ENCODE data around the gene TFCP2.
A peak's percentile ranks its signal among the peaks of the same experiment; 100 is the strongest.
"Not testable (repeated sequence)": the region's sequence is repeated elsewhere in the genome, so short reads cannot be mapped to it uniquely, and the experiment has no call there.

Gene TFCP2, protein sequence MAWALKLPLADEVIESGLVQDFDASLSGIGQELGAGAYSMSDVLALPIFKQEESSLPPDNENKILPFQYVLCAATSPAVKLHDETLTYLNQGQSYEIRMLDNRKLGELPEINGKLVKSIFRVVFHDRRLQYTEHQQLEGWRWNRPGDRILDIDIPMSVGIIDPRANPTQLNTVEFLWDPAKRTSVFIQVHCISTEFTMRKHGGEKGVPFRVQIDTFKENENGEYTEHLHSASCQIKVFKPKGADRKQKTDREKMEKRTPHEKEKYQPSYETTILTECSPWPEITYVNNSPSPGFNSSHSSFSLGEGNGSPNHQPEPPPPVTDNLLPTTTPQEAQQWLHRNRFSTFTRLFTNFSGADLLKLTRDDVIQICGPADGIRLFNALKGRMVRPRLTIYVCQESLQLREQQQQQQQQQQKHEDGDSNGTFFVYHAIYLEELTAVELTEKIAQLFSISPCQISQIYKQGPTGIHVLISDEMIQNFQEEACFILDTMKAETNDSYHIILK

GRCh38 chr12:51172515-51173431, at the start of gene TFCP2:
TSS of gene TFCP2 (minus strand) at chr12:51173135. CDS start at chr12:51172422, 713 bp downstream.
- DNase-seq = peak; percentile 92

- DNase-seq = no peak
Measured at GRCh38 chr12:51222461-51222860, 49.5 kb upstream of the TFCP2 start.

DNA sequence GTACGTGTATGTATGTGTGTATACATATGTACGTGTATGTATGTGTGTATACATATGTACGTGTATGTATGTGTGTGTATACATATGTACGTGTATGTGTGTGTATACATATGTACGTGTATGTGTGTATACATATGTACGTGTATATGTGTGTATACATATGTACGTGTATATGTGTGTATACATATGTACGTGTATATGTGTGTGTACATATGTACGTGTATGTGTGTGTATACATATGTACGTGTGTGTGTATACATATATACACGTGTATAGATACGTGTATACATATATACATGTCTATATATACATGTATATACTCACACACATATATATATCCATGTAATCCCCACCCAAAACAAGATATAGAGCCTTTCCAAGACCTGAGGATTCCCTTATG, 46.9 kb upstream of the TFCP2 start:
- DNase-seq = not testable (repeated sequence)

- no peak for DNase-seq
Measured at GRCh38 chr12:51219322-51219721, 46.4 kb upstream of the TFCP2 start.

DNA sequence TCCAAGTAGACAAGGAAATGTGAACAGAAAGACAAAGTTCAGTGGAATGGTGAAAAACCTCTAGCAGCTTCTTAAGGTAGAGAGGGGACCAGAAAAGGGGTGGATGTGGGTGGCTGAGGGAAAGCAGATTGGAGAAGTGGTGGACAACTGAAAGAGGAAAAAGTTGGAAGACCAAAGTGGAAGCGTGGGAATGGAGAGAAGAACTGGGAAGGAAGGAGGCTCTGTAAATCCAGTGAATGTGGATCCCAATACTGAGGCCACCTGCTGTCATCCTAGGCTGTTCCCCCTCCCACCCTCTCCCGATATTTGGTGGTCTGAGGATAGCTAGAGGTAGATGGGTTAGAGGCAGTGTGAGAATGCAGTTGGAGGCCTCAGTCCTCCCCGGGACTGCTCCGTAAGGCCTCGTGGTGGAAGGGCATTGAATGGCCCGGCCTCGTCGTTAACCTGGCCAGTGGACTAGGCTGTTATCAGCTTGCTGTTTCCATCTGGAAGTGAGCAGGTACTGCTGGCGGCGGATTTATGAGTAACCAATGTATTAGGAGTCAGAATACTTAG, 45.7 kb upstream of the TFCP2 start:
- DNase-seq = no peak

DNA sequence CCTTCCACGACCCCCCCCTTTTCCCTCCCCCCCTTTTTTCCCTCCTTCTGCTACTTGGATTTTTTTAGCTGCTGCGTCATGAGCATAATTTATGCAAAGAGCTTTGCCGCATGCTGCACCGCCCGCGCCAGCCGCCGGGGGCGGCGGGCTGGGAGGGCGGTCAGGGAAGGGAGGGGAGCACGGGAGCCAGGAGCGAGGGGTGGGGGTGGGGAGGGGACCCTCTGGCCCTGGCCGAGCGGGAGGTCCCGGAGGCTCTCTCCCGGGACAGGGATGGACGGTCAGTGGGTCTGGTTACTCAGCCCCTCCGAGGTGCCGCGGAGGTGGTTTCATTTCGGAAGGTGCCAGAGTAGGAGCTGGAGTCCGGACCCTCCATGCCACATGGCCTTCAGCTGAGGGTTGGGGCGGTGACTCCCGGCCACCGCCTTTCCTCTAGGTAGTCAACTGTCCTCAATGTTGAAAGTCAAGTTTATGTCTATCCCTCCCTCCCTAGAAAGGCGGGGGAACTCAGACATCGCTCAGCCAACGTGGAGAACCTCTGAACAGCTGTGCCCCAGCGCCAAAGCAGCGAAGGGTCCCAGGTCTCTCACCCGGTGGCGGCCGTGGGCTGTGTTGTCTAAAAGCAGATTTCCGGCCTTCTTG, 45.2 kb upstream of the TFCP2 start, which contains the start of gene POU6F1:
Gene POU6F1, minus strand, starts transcription at position 95 of the 639 bp plus-strand sequence. CDS start 11,226 bp downstream, outside the sequence.
- DNase-seq = peak; percentile 67

GRCh38 chr12:51217133-51217967, 44.4 kb upstream of the TFCP2 start:
- DNase-seq = peak; percentile 60

GRCh38 chr12:51216642-51217041, 43.7 kb upstream of the TFCP2 start:
- DNase-seq = no peak

DNA sequence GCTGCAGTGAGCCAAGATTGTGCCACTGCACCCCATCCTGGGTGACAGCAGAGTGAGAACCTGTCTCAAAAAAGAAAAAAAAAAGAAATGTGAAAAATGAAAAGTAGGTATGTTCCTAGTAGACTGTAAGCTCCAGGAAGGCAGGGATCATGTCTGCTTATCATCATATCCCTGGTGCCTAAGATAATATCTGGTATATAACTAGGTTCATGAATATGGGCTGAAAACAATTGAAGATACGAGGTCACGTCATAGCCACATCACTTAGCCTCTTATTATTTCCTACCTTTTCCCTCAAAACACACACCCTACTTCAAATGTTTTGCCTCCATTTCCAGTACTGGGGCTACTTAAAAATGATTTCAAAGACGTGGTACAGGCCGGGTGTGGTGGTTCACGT, 42.0 kb upstream of the TFCP2 start:
- DNase-seq = no peak

DNA sequence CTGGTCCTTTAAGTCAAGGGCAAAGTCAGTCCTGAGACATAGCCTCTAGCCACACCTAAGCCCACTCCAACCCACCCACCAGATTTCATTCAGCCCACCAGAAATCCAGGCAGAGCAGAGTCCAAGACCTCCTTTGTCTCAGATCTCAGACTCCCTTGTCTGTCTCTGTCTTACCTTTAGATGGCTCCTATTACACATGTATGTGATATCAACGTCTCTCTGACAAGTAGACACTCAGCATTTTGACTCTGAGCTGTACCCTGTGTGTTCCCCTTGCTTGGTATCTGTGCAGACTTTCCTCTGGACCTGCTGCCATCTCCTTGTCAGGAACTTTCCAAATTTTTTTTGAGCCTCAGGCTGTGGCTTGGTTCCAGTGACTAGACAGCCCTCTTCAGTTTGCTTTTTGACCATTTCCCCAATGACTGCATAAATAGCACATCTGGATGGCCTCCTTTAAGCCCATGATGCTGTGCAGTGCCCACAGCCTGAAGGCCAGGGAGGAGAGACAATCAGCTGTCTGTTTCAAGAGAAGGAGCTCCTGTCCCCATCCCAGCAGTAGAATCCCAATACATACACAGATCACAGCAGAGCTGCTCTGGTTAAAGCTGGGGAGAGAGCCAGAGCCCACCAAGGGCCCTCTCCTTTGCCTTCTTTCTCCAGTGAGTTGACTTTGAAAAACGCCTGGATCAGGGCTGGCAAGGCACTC, 37.9 kb upstream of the TFCP2 start:
- DNase-seq = no peak

- DNase-seq = no peak
Measured at GRCh38 chr12:51209259-51209658, 36.3 kb upstream of the TFCP2 start.

GRCh38 chr12:51208016-51208660, 35.2 kb upstream of the TFCP2 start:
- no peak for DNase-seq

DNA sequence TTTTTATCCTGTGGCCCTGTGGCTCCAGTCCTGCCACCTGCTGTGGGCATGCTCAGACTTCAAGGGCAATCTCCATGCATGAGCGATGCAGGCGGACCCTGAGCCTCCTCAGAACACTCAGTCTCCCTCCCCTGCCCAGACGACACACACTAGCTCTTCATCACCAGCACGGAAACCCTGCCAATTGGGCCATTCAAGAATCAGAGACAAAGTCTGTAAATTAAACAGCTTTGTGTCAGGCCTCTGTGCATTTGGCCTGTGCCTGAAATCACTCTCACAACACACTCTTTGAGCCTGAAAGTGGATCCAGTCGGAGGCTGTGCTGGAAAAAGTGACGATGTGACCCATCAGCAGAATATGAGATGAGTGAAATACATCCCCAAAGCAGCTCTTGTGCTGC, 32.4 kb upstream of the TFCP2 start:
- no peak for DNase-seq

DNA sequence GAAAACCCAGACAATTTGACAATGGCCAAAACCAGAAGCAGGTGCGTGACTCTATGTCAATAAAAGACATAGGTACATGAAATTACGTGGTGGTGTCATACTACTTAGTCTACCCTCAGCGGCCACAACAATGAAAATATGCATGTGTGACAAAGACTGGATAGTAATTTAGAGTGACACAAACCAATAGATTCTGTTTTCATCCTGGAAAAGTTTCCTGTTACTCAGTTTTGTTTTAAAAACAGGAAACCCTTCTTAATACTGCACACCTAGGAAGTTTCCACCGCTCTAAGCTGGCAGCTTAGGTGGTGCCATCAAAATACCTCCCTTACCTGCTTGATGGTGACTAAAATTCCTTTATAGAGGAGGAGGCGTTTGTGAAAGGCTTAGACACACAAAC, 29.8 kb upstream of the TFCP2 start:
- DNase-seq = no peak

- DNase-seq = no peak
Measured at GRCh38 chr12:51200806-51201205, 27.9 kb upstream of the TFCP2 start.

GRCh38 chr12:51200156-51200555, 27.2 kb upstream of the TFCP2 start:
- no peak for DNase-seq

DNA sequence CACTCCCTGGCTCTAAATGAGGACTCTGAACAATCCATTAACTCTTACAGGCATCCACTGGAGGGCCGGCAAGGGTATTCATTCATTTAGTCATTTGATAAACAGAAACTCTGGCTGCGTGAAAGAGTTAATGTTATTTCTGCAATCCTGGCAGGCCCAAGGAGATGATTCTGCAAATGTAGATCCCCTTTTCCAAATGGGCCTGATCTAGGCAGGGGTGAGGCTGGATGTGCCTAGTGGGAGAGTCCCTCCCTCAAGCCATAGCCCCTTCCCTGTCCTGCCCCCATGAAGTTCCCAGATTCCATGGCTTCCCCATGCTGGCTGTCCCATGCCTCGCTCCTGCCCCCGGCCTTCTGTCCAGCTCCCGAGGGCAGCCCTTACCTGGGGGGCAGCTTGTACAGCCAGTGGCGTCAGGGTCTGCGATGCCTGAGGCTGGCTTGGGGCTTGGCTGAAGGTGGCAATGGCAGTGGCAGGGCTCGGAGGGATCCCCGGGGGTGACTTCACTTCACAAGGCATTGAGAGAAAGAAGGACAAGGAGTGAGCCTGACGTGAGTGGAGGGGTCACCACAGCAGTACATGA, 26.5 kb upstream of the TFCP2 start:
- no peak for DNase-seq

- no peak for DNase-seq
Measured at GRCh38 chr12:51198568-51199365, 25.8 kb upstream of the TFCP2 start.

Measured in activated CD4-positive, CD25-positive, alpha-beta regulatory T cell treated with anti-CD3 and anti-CD28 coated beads, Interleukin-2, amount 50 U/mL, for 72 hours (primary cell).